Measurements from ENCODE around the gene ANKRD11.

The ANKRD11 gene

DNA sequence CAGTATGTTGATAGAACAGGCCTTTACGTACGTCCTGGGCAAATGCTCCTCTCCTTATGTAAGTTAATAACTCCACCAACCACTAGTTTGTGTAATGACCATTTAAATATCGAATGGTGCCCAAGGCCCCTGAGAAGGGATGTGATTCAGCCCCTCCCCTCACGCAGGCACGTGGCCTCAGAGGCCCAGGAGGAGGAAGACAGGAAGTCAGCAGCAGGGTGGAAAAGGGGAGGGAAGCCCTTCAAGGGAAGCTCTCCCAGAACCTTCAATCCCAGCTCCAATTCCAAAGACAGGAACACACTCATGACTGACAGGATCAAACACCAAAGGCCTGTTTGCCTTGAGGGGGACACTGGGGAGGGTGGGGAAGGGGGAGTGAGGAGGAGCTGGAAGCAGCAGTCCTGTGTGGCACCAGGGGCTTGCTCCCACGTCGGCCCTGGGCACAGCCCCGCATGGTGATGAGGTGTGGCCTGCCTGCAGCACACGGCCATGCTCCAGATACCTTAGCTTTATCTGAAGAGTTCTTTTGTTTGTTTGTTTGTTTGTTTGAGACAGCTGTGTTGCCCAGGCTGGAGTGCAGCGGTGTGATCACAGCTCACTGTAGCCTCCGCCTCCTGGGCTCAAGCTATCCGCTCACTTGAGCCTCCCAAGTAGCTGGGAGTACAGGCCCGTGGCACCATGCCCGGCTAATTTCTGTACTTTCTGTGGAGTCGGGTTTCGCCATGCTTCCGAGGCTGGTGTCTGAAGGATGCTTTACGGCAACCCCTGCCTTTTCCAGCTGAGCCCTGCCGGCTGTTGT lies 167.8 kb downstream of the ANKRD11 start:
- no peak for TF ChIP-seq POLR2AphosphoS5 (IDR thresholded peaks at IDR 0.05; ENCODE audit: low read depth, low read length)
- TF ChIP-seq SIN3A (IDR thresholded peaks at IDR 0.05; ENCODE audit: borderline replicate concordance, insufficient read depth, low read length) = peak; percentile 75; the same call in 1 of the 2 replicates

- TF ChIP-seq FOXP2 (optimal IDR thresholded peaks at IDR 0.05; ENCODE audit: borderline replicate concordance, extremely low read depth, extremely low read length, insufficient read depth) (no peak), TAF1 (IDR thresholded peaks at IDR 0.05; ENCODE audit: borderline replicate concordance, insufficient read depth, low read length) (no peak), SIN3A (IDR thresholded peaks at IDR 0.05; ENCODE audit: borderline replicate concordance, insufficient read depth, low read length) (no peak), POLR2AphosphoS5 (IDR thresholded peaks at IDR 0.05; ENCODE audit: low read depth, low read length) (no peak), REST (IDR thresholded peaks at IDR 0.05; ENCODE audit: insufficient read depth in 1 of 2, low read depth in 2 of 2, low read length in 2 of 2) (no peak)
Observed at GRCh38 chr16:89320782-89321501, 169.4 kb downstream of the ANKRD11 start.

DNA sequence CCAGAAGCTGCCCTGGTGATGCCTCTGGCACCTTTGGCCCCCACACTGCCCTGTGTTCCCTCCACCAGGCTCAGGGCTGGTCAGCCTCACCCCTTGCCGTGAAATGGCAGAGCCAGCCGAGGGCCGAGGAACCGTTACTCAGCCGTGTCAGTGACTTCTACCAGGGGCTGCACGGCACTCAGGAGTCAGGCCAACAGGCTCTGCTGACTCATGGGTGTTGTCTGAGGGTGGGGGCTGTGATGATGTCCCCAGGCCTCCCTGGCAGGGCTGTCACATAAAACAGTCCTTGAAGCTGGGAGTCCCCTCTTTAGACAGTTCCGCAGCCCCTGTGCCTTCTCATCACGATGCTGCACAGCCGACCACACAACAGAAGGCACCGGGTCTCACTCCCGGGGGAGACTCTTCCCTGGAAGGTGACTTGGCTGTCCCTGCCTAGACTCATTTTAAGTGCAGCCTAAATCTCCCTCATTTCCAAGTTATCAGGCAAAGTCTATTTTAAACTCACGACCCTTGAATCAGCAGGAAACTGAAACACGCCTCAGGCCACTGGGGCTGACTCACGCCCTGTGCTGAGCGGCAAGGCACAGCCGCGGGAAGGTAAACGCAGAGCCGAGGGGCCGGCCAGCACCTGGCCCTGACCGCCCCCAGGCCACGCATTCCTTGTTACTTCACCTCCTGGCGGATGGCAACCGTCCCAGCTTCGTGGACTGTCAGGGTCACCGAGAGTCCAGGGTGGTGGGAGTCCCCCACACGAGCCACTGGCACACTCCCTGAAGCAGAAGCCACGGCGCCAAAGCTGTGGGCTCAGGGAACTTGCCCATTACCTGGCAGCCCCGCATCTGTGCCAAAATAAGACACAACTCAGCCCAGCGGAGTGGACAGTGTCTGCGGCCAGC lies 170.2 kb downstream of the ANKRD11 start:
- TF ChIP-seq FOXP2 (optimal IDR thresholded peaks at IDR 0.05; ENCODE audit: borderline replicate concordance, extremely low read depth, extremely low read length, insufficient read depth) = no peak
- TF ChIP-seq SIN3A (IDR thresholded peaks at IDR 0.05; ENCODE audit: borderline replicate concordance, insufficient read depth, low read length) = 0 out of 2 replicates have a peak, but pooled peaks have one; percentile 39
- TF ChIP-seq TAF1 (IDR thresholded peaks at IDR 0.05; ENCODE audit: borderline replicate concordance, insufficient read depth, low read length) = no peak

DNA sequence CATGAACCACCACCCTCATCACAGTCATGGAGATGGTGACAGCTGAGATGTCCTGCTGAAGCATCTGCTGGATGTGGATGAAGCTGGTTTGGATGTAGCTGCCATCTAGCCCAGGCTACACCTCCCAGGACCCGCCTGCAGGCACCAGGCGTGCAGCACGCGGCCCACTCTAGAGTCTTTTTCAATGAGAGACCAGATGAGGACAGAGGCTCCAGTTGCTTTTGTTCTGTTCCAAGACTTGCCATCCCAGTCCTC lies 170.8 kb downstream of the ANKRD11 start:
- TF ChIP-seq FOXP2 (optimal IDR thresholded peaks at IDR 0.05; ENCODE audit: borderline replicate concordance, extremely low read depth, extremely low read length, insufficient read depth) = no peak
- no peak for TF ChIP-seq REST (IDR thresholded peaks at IDR 0.05; ENCODE audit: insufficient read depth in 1 of 2, low read depth in 2 of 2, low read length in 2 of 2)
- TF ChIP-seq TAF1 (IDR thresholded peaks at IDR 0.05; ENCODE audit: borderline replicate concordance, insufficient read depth, low read length) = no peak
- no peak for TF ChIP-seq POLR2AphosphoS5 (IDR thresholded peaks at IDR 0.05; ENCODE audit: low read depth, low read length)
- TF ChIP-seq SIN3A (IDR thresholded peaks at IDR 0.05; ENCODE audit: borderline replicate concordance, insufficient read depth, low read length) = no peak

DNA sequence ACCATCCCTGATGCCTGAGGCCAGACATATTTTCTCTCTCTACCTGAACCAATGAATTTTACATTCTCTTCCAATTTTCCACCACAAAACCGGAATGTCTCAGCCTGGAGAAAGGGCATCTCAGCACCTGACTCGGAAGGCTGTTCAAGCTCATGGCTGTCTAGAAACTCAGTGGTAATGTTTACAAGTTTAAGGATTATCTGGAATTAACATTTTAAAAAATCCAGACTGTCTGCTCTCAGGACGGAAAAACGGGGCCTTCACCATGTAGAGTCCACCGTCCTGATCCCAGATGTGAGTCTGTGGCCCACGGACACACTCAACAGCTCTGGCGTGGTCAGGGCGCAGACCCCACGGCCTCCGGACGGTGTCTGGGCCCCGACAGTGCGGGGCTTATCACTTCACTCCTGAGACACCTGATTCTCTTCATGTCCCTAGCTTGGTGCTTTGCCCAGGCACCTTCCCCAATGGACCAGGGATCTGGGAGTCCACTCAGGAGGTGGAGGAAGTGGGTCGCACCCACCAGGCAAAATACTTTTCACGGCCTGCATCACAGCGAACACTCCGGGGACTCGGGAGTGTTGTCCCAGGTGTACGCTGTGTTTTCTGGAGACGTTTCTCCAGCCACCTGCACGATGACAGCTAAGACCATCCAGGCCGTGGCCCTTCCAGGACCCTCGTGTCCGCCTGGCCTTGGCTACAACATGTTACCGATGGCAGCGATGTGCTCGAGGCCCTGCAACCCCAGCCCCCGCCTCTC lies 171.3 kb downstream of the ANKRD11 start:
- no peak for TF ChIP-seq TAF1 (IDR thresholded peaks at IDR 0.05; ENCODE audit: borderline replicate concordance, insufficient read depth, low read length)
- no peak for TF ChIP-seq POLR2AphosphoS5 (IDR thresholded peaks at IDR 0.05; ENCODE audit: low read depth, low read length)
- no peak for TF ChIP-seq FOXP2 (optimal IDR thresholded peaks at IDR 0.05; ENCODE audit: borderline replicate concordance, extremely low read depth, extremely low read length, insufficient read depth)
- no peak for TF ChIP-seq REST (IDR thresholded peaks at IDR 0.05; ENCODE audit: insufficient read depth in 1 of 2, low read depth in 2 of 2, low read length in 2 of 2)
- TF ChIP-seq SIN3A (IDR thresholded peaks at IDR 0.05; ENCODE audit: borderline replicate concordance, insufficient read depth, low read length) = no peak
